Measurements from ENCODE around the gene KLHL21. TPM values are rescaled to one million over a fixed set of nuclear protein-coding genes. Genes with fewer than 3 reads are reported as not detected.

KLHL21 gene
- total and polyA plus RNA-seq, 9 of the 15 experiments (the other 6 are each of a cell fraction or from before 2014, with no cell fraction given): 2.1 to 42.1 (median 17.5) TPM

DNA sequence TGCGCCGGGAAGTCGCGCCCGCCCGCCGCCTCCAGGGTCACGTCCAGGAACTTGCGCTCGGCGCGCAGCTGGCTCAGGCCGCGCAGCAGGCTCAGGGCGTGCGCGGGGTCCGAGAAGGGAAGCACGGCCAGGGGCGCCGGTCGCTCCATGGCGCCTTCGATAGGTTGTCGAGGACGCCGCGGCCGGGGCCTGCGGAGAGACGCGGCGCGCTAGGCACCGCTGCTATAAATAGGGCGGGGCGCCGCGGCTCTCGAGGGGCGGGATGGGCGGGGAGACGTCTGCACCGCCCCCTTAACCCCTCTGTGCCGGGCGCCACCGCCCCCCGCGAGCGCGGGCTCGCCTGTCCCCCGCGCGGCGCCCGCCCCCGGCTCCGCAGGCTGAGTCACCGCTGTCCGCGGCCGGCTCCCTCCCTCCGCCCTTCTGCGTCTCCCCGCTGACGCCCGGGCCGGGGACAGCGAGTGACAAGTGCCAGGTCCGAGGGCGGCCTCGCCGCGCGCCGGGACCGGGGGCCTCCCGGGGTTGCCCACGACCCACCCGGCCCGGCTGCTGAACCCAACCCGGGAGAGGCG is at the start of gene KLHL21 (continued):
- TF ChIP-seq, protein P1, sequence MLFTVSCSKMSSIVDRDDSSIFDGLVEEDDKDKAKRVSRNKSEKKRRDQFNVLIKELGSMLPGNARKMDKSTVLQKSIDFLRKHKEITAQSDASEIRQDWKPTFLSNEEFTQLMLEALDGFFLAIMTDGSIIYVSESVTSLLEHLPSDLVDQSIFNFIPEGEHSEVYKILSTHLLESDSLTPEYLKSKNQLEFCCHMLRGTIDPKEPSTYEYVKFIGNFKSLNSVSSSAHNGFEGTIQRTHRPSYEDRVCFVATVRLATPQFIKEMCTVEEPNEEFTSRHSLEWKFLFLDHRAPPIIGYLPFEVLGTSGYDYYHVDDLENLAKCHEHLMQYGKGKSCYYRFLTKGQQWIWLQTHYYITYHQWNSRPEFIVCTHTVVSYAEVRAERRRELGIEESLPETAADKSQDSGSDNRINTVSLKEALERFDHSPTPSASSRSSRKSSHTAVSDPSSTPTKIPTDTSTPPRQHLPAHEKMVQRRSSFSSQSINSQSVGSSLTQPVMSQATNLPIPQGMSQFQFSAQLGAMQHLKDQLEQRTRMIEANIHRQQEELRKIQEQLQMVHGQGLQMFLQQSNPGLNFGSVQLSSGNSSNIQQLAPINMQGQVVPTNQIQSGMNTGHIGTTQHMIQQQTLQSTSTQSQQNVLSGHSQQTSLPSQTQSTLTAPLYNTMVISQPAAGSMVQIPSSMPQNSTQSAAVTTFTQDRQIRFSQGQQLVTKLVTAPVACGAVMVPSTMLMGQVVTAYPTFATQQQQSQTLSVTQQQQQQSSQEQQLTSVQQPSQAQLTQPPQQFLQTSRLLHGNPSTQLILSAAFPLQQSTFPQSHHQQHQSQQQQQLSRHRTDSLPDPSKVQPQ (CRISPR knock-in tag; IDR thresholded peaks at IDR 0.05; ENCODE audit: borderline replicate concordance): no peak
- TF ChIP-seq MCM5 (IDR thresholded peaks at IDR 0.05; ENCODE audit: low read depth): no peak
- TF ChIP-seq, protein P2, sequence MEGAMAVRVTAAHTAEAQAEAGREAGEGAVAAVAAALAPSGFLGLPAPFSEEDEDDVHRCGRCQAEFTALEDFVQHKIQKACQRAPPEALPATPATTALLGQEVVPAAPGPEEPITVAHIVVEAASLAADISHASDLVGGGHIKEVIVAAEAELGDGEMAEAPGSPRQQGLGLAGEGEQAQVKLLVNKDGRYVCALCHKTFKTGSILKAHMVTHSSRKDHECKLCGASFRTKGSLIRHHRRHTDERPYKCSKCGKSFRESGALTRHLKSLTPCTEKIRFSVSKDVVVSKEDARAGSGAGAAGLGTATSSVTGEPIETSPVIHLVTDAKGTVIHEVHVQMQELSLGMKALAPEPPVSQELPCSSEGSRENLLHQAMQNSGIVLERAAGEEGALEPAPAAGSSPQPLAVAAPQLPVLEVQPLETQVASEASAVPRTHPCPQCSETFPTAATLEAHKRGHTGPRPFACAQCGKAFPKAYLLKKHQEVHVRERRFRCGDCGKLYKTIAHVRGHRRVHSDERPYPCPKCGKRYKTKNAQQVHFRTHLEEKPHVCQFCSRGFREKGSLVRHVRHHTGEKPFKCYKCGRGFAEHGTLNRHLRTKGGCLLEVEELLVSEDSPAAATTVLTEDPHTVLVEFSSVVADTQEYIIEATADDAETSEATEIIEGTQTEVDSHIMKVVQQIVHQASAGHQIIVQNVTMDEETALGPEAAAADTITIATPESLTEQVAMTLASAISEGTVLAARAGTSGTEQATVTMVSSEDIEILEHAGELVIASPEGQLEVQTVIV (CRISPR knock-in tag; IDR thresholded peaks at IDR 0.05; ENCODE audit: borderline replicate concordance): no peak
- TF ChIP-seq MAFG (tag; conservative IDR thresholded peaks at IDR 0.05): no peak
- no peak for TF ChIP-seq ZNF140 (CRISPR knock-in tag; IDR thresholded peaks at IDR 0.05)
- TF ChIP-seq MAFF (IDR thresholded peaks at IDR 0.05; ENCODE audit: low read length): no peak
- TF ChIP-seq, protein P3, sequence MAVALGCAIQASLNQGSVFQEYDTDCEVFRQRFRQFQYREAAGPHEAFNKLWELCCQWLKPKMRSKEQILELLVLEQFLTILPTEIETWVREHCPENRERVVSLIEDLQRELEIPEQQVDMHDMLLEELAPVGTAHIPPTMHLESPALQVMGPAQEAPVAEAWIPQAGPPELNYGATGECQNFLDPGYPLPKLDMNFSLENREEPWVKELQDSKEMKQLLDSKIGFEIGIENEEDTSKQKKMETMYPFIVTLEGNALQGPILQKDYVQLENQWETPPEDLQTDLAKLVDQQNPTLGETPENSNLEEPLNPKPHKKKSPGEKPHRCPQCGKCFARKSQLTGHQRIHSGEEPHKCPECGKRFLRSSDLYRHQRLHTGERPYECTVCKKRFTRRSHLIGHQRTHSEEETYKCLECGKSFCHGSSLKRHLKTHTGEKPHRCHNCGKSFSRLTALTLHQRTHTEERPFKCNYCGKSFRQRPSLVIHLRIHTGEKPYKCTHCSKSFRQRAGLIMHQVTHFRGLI (CRISPR knock-in tag; IDR thresholded peaks at IDR 0.05): no peak
- no peak for TF ChIP-seq NUFIP1 (IDR thresholded peaks at IDR 0.05; ENCODE audit: partially characterized antibody)
- TF ChIP-seq GTF2A2 (tag; IDR thresholded peaks at IDR 0.05): peak; percentile 82
- TF ChIP-seq CHD1 (IDR thresholded peaks at IDR 0.05; ENCODE audit: low read length): no peak
- TF ChIP-seq MBD2 (IDR thresholded peaks at IDR 0.05; ENCODE audit: borderline replicate concordance, low read depth): peak; percentile 47
- 0 out of 4 replicates have a peak, but pooled peaks of 1 of the 2 experiments have one; percentile 9 for TF ChIP-seq FOXA3 (CRISPR knock-in tag; conservative IDR thresholded peaks at IDR 0.05 in 1 of 2, IDR thresholded peaks at IDR 0.05 in 1 of 2)
- no peak for TF ChIP-seq CHCHD3 (CRISPR knock-in tag; IDR thresholded peaks at IDR 0.05)
- TF ChIP-seq, protein P4, sequence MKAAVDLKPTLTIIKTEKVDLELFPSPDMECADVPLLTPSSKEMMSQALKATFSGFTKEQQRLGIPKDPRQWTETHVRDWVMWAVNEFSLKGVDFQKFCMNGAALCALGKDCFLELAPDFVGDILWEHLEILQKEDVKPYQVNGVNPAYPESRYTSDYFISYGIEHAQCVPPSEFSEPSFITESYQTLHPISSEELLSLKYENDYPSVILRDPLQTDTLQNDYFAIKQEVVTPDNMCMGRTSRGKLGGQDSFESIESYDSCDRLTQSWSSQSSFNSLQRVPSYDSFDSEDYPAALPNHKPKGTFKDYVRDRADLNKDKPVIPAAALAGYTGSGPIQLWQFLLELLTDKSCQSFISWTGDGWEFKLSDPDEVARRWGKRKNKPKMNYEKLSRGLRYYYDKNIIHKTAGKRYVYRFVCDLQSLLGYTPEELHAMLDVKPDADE (conservative IDR thresholded peaks at IDR 0.05; ENCODE audit: control insufficient read depth, low read depth, low read length): peak; percentile 19
- no peak for TF ChIP-seq TEAD2 (tag; IDR thresholded peaks at IDR 0.05)
- TF ChIP-seq CSDE1 (IDR thresholded peaks at IDR 0.05): no peak
- TF ChIP-seq ZNF586 (CRISPR knock-in tag; conservative IDR thresholded peaks at IDR 0.05): no peak
- no peak for TF ChIP-seq ZNF174 (CRISPR knock-in tag; IDR thresholded peaks at IDR 0.05)
- TF ChIP-seq, protein P5, sequence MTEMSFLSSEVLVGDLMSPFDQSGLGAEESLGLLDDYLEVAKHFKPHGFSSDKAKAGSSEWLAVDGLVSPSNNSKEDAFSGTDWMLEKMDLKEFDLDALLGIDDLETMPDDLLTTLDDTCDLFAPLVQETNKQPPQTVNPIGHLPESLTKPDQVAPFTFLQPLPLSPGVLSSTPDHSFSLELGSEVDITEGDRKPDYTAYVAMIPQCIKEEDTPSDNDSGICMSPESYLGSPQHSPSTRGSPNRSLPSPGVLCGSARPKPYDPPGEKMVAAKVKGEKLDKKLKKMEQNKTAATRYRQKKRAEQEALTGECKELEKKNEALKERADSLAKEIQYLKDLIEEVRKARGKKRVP (CRISPR knock-in tag; IDR thresholded peaks at IDR 0.05): peak; percentile 52; the same call in 1 of the 2 replicates
- no peak for TF ChIP-seq ZNF324 (CRISPR knock-in tag; IDR thresholded peaks at IDR 0.05)
- TF ChIP-seq TFAM (CRISPR knock-in tag; conservative IDR thresholded peaks at IDR 0.05): no peak
